ENCODE results near the gene IFNGR1. TPM values are rescaled to one million over a fixed set of nuclear protein-coding genes. Genes with fewer than 3 reads are reported as not detected.

Gene IFNGR1
- total and polyA plus RNA-seq, 2 experiments from 2014 or later = 22.8 to 23.2 TPM

DNA sequence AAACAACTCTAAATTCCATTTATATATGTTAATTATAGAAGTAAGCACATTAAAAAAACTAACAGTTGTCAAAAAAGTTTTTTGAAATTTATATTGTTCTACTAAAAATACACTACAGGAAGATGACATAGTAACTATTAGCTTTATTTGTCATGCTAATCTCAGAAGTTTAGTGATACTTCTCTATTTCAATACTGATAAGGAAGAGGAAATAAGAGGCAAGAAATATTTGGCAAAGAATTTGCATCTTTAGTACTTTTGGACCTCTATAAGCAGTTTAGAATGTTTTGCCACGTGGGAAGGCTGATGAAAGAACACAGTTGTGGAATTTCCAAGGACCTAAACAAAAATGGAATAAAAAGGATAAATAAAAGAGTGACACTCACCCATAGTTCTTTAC lies 12.6 kb downstream of the IFNGR1 start:
- DNase-seq (ENCODE audit: low spot score) (no peak), ATAC-seq (no peak)
- Histone ChIP-seq H3K4me2 (no peak overlapping the region), H3K27me3 (ENCODE audit: insufficient read depth) (no peaks in the 10 kb centered on the region), H4K20me1 (replicated peaks; ENCODE audit: insufficient read depth) (no peaks in the 10 kb centered on the region), H3K4me1 (ENCODE audit: insufficient read depth) (no peaks in the 10 kb centered on the region), H2AFZ (no peak overlapping the region), H3K27ac (ENCODE audit: low read depth) (no peak overlapping the region), H3F3A (replicated peaks; ENCODE audit: low read depth) (no peaks in the 10 kb centered on the region), H3K9me2 (ENCODE audit: insufficient read depth) (no peaks in the 10 kb centered on the region), H3K79me2 (replicated peaks; ENCODE audit: insufficient read depth) (peaks cover 42% of the 10 kb centered on the region), H3K4me3 (no peak overlapping the region), H3K36me3 (ENCODE audit: insufficient read depth) (peaks cover 24% of the 10 kb centered on the region; the same call in 1 of the 2 replicates)
- Mint-ChIP-seq H3K27me3 (ENCODE audit: insufficient read depth, low read depth, poor library complexity) (no peaks in the 10 kb centered on the region), H3K9me3 (peaks cover 47% of the 10 kb centered on the region), H3K27ac (no peak overlapping the region), H3K4me3 (no peak overlapping the region), H3K36me3 (ENCODE audit: low read depth) (peaks cover 88% of the 10 kb centered on the region), H3K4me1 (peaks cover 2% of the 10 kb centered on the region; the same call in 1 of the 3 replicates)
- no peak for TF ChIP-seq ZNF114 (CRISPR knock-in tag; IDR thresholded peaks at IDR 0.05)
- no peak for TF ChIP-seq EZH2 (IDR thresholded peaks at IDR 0.05; ENCODE audit: low read depth, unreplicated experiment)
- TF ChIP-seq, protein P1, sequence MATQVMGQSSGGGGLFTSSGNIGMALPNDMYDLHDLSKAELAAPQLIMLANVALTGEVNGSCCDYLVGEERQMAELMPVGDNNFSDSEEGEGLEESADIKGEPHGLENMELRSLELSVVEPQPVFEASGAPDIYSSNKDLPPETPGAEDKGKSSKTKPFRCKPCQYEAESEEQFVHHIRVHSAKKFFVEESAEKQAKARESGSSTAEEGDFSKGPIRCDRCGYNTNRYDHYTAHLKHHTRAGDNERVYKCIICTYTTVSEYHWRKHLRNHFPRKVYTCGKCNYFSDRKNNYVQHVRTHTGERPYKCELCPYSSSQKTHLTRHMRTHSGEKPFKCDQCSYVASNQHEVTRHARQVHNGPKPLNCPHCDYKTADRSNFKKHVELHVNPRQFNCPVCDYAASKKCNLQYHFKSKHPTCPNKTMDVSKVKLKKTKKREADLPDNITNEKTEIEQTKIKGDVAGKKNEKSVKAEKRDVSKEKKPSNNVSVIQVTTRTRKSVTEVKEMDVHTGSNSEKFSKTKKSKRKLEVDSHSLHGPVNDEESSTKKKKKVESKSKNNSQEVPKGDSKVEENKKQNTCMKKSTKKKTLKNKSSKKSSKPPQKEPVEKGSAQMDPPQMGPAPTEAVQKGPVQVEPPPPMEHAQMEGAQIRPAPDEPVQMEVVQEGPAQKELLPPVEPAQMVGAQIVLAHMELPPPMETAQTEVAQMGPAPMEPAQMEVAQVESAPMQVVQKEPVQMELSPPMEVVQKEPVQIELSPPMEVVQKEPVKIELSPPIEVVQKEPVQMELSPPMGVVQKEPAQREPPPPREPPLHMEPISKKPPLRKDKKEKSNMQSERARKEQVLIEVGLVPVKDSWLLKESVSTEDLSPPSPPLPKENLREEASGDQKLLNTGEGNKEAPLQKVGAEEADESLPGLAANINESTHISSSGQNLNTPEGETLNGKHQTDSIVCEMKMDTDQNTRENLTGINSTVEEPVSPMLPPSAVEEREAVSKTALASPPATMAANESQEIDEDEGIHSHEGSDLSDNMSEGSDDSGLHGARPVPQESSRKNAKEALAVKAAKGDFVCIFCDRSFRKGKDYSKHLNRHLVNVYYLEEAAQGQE (IDR thresholded peaks at IDR 0.05; ENCODE audit: unreplicated experiment) = no peak
- no peak for TF ChIP-seq ZNF331 (CRISPR knock-in tag; IDR thresholded peaks at IDR 0.05; ENCODE audit: low read depth)
- no peak for TF ChIP-seq CTCF (conservative IDR thresholded peaks at IDR 0.05; ENCODE audit: low read depth in 2 of 2)
- TF ChIP-seq, protein P2, sequence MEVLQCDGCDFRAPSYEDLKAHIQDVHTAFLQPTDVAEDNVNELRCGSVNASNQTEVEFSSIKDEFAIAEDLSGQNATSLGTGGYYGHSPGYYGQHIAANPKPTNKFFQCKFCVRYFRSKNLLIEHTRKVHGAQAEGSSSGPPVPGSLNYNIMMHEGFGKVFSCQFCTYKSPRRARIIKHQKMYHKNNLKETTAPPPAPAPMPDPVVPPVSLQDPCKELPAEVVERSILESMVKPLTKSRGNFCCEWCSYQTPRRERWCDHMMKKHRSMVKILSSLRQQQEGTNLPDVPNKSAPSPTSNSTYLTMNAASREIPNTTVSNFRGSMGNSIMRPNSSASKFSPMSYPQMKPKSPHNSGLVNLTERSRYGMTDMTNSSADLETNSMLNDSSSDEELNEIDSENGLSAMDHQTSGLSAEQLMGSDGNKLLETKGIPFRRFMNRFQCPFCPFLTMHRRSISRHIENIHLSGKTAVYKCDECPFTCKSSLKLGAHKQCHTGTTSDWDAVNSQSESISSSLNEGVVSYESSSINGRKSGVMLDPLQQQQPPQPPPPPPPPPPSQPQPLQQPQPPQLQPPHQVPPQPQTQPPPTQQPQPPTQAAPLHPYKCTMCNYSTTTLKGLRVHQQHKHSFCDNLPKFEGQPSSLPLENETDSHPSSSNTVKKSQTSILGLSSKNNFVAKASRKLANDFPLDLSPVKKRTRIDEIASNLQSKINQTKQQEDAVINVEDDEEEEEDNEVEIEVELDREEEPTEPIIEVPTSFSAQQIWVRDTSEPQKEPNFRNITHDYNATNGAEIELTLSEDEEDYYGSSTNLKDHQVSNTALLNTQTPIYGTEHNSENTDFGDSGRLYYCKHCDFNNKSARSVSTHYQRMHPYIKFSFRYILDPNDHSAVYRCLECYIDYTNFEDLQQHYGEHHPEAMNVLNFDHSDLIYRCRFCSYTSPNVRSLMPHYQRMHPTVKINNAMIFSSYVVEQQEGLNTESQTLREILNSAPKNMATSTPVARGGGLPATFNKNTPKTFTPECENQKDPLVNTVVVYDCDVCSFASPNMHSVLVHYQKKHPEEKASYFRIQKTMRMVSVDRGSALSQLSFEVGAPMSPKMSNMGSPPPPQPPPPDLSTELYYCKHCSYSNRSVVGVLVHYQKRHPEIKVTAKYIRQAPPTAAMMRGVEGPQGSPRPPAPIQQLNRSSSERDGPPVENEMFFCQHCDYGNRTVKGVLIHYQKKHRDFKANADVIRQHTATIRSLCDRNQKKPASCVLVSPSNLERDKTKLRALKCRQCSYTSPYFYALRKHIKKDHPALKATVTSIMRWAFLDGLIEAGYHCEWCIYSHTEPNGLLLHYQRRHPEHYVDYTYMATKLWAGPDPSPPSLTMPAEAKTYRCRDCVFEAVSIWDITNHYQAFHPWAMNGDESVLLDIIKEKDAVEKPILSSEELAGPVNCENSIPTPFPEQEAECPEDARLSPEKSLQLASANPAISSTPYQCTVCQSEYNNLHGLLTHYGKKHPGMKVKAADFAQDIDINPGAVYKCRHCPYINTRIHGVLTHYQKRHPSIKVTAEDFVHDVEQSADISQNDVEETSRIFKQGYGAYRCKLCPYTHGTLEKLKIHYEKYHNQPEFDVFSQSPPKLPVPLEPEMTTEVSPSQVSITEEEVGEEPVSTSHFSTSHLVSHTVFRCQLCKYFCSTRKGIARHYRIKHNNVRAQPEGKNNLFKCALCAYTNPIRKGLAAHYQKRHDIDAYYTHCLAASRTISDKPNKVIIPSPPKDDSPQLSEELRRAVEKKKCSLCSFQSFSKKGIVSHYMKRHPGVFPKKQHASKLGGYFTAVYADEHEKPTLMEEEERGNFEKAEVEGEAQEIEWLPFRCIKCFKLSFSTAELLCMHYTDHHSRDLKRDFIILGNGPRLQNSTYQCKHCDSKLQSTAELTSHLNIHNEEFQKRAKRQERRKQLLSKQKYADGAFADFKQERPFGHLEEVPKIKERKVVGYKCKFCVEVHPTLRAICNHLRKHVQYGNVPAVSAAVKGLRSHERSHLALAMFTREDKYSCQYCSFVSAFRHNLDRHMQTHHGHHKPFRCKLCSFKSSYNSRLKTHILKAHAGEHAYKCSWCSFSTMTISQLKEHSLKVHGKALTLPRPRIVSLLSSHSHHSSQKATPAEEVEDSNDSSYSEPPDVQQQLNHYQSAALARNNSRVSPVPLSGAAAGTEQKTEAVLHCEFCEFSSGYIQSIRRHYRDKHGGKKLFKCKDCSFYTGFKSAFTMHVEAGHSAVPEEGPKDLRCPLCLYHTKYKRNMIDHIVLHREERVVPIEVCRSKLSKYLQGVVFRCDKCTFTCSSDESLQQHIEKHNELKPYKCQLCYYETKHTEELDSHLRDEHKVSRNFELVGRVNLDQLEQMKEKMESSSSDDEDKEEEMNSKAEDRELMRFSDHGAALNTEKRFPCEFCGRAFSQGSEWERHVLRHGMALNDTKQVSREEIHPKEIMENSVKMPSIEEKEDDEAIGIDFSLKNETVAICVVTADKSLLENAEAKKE (CRISPR knock-in tag; IDR thresholded peaks at IDR 0.05) = no peak
- no peak for TF ChIP-seq EZH2phosphoT487 (IDR thresholded peaks at IDR 0.05; ENCODE audit: unreplicated experiment)
- no peak for TF ChIP-seq POLR2AphosphoS5 (IDR thresholded peaks at IDR 0.05; ENCODE audit: low read depth)
- no peak for TF ChIP-seq JUNB (IDR thresholded peaks at IDR 0.05; ENCODE audit: unreplicated experiment)
- no peak for TF ChIP-seq NANOG (IDR thresholded peaks at IDR 0.05; ENCODE audit: borderline replicate concordance)
- no peak for TF ChIP-seq STAT1 (IDR thresholded peaks at IDR 0.05; ENCODE audit: unreplicated experiment)
- TF ChIP-seq CREB1 (CRISPR knock-in tag; IDR thresholded peaks at IDR 0.05; ENCODE audit: low read depth) = no peak
- TF ChIP-seq, protein P3, sequence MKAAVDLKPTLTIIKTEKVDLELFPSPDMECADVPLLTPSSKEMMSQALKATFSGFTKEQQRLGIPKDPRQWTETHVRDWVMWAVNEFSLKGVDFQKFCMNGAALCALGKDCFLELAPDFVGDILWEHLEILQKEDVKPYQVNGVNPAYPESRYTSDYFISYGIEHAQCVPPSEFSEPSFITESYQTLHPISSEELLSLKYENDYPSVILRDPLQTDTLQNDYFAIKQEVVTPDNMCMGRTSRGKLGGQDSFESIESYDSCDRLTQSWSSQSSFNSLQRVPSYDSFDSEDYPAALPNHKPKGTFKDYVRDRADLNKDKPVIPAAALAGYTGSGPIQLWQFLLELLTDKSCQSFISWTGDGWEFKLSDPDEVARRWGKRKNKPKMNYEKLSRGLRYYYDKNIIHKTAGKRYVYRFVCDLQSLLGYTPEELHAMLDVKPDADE (IDR thresholded peaks at IDR 0.05) = no peak
